ENCODE results near the gene EBP.
A peak's percentile ranks its signal among the peaks of the same experiment; 100 is the strongest.

The EBP gene

GRCh38 chrX:48521353-48522243, at the start of gene EBP:
TSS of gene EBP (plus strand) at chrX:48521808. CDS start at chrX:48523772, 1,964 bp downstream.
- TF ChIP-seq CTCF (IDR thresholded peaks at IDR 0.05; ENCODE audit: extremely low read depth, missing control alignments): no peak
- DNase-seq (ENCODE audit: low spot score): peak; percentile 92

GRCh38 chrX:48472225-48472624, 49.4 kb upstream of the EBP start:
- no peak for TF ChIP-seq CTCF (IDR thresholded peaks at IDR 0.05; ENCODE audit: extremely low read depth, missing control alignments)
- no peak for DNase-seq (ENCODE audit: low spot score)

GRCh38 chrX:48472851-48473703, 48.5 kb upstream of the EBP start:
- TF ChIP-seq CTCF (IDR thresholded peaks at IDR 0.05; ENCODE audit: extremely low read depth, missing control alignments): no peak
- DNase-seq (ENCODE audit: low spot score): no peak

- no peak for DNase-seq (ENCODE audit: low spot score)
- no peak for TF ChIP-seq CTCF (IDR thresholded peaks at IDR 0.05; ENCODE audit: extremely low read depth, missing control alignments)
Measured at GRCh38 chrX:48473704-48473990, 48.0 kb upstream of the EBP start.

GRCh38 chrX:48474127-48474526, 47.5 kb upstream of the EBP start:
- no peak for DNase-seq (ENCODE audit: low spot score)
- TF ChIP-seq CTCF (IDR thresholded peaks at IDR 0.05; ENCODE audit: extremely low read depth, missing control alignments): no peak

GRCh38 chrX:48474581-48474980, 47.0 kb upstream of the EBP start:
- no peak for DNase-seq (ENCODE audit: low spot score)
- TF ChIP-seq CTCF (IDR thresholded peaks at IDR 0.05; ENCODE audit: extremely low read depth, missing control alignments): no peak

GRCh38 chrX:48475296-48475695, 46.3 kb upstream of the EBP start:
- DNase-seq (ENCODE audit: low spot score): no peak
- no peak for TF ChIP-seq CTCF (IDR thresholded peaks at IDR 0.05; ENCODE audit: extremely low read depth, missing control alignments)
